Mammary epithelial cell (primary cell): ENCODE measurements around the gene EPHB3.

ENCODE experiments used
- EZH2 ChIP-seq: IDR thresholded peaks from 2 replicates; pipeline ENCODE4 v1.6.1; 2012; ENCODE audit warnings: low read length, inconsistent platforms, borderline replicate concordance
- TF ChIP-seq, protein P1 (sequence below), 2 donors: IDR thresholded peaks in 1 of 2; conservative IDR thresholded peaks in 1 of 2; 2 replicates each; pipeline ENCODE4 v1.5.1; 2011 to 2012; ENCODE audit warnings: inconsistent platforms in 2 of 2, low read length in 2 of 2, mild to moderate bottlenecking in 2 of 2, control low read depth in 1 of 2, low read depth in 1 of 2; ENCODE audit not compliant: insufficient read depth in 1 of 2; ENCODE audit errors: extremely low read depth in 1 of 2

DNA sequence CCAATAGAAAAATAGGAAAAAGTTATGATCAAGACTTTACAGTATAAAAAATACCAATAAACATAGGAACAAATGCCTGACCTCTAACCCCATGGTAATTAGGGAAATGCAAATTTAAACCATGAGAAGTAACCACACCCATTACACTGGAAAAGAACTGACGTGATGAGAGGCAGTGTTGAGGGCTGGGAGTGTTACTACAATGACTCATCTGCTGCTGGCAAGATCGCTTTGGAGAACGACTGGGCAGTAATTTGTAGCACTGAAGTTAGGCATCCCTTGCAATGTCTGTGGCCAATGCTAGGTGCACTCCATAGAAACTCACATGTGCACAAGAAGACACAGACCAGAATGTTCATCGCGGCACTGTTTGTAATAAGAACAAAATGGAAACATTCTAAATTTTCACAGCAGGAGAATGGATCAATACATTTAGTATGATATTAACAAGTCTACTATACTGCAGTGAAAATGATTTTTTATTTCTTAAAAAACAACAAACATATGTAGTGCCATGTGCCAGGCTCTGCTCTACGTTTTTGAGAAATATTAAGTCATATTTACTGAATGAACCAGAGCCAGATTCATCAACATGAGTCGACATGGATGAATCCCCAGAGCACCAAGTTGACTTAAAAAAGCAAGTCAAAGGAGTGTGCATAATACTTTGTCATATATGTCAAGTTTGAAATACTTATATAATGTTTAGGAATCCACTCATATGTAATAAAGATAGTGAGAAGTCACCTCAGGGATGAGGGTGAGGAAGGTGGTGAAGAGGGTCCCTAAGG, 37.6 kb upstream of the EPHB3 start:
- no peak for TF ChIP-seq EZH2
- TF ChIP-seq, protein P1, sequence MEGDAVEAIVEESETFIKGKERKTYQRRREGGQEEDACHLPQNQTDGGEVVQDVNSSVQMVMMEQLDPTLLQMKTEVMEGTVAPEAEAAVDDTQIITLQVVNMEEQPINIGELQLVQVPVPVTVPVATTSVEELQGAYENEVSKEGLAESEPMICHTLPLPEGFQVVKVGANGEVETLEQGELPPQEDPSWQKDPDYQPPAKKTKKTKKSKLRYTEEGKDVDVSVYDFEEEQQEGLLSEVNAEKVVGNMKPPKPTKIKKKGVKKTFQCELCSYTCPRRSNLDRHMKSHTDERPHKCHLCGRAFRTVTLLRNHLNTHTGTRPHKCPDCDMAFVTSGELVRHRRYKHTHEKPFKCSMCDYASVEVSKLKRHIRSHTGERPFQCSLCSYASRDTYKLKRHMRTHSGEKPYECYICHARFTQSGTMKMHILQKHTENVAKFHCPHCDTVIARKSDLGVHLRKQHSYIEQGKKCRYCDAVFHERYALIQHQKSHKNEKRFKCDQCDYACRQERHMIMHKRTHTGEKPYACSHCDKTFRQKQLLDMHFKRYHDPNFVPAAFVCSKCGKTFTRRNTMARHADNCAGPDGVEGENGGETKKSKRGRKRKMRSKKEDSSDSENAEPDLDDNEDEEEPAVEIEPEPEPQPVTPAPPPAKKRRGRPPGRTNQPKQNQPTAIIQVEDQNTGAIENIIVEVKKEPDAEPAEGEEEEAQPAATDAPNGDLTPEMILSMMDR (conservative IDR thresholded peaks at IDR 0.05 in 1 of 2, IDR thresholded peaks at IDR 0.05 in 1 of 2; ENCODE audit: extremely low read depth in 1 of 2, insufficient read depth in 1 of 2, low read depth in 1 of 2, low read length in 2 of 2), result no peak
